GM21360 (cell line): Measurements from ENCODE around the gene FMR1.
A peak's percentile ranks its signal among the peaks of the same experiment; 100 is the strongest.

Source experiments
- ATAC-seq: cut with Tn5 transposase; IDR thresholded peaks from one replicate; pipeline ENCODE4 v1.9.1; 2021; ENCODE audit warnings: mild to moderate bottlenecking, moderate library complexity; ENCODE audit not compliant: unreplicated experiment

Gene FMR1

DNA sequence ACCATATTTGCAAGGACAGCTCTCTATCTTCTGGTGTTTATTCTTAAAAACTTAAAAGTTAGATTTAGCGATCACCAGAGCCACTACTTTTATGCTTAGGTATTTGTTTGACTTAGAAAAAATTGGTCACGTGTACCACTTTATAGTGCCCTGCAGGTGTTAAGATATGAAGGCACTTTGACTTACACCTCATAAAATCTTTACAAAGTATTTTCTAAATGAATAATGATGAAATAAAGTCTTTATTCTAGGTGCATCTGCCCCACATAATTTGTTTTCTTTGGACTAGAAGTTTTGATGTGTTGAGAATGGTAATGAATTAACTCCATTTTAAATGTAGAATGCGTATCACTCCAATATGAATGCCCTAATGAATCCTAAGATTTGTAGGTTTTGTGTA, 2.9 kb downstream of the FMR1 start:
- ATAC-seq, result no peak

DNA sequence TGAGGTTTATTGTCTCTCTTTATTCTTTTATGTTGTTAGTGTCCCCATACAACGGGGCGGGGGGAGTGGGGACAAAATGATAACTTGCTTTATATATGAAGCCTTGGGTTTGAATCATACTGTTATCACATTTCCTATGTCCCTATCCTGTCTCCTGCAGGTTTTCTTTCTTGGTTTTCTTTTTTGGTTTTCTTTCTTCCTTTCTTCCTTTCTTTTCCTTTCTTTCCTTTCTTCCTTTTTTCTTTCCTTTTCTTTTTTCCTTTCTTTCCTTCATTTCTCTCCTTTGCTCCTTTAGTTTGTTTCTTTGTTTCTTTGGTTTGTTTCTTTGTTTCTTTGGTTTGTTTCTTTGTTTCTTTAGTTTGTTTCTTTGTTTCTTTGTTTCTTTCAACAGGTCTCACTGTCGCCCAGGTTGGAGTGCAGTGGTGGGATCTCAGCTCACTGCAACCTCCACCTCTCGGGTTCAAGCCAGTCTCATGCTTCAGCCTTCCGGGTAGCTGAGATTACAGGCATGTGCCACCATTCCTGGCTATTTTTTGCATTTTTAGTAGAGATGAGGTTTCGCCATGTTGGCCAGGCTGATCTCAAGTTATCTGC, 4.8 kb downstream of the FMR1 start:
- no peak for ATAC-seq

DNA sequence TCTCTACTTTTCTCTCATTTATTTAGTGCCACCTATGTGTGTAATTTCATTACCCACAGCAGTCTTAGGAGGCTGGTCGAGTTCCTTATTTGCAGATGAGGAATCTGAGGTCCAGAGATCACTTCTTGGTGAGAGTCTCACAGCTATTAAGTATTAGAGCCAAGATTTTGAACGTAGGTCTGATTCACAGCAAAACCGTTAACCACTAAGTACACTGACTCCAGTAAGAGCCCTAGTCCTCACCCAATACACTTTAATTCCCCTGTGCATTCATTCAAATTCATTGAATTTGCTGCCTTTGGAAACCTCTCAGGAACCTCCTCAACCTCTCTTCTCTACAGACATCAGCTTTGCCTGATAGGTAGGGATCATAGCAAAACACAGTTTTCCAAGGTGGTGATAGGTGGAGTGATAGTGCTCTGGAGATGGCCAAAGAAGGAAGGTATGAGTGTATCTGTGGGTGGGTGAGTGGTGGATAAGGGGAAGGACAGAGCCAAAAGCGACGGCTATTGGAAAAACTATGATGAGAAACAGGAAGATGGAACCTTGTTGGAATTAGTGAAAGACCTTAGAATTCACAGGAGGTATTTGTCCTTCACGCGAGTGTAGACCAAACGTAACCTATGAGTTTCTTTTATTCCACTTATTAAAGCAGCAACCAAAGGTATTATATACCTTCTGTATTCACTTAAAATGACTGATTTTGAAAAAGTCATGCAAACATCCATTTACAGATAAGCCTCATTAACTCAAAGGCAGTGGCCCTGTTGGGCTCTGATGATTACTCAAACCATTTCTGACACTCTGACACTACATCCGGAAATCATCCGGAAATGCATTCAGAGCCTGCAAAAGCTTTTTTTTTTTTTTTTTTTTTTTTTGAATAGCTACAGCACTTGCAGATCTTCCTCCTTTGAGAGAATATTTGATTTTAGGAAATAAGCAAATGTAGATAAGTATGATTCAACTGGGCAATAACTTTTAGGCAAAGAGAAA, 6.3 kb downstream of the FMR1 start:
- ATAC-seq, result peak; percentile 88

DNA sequence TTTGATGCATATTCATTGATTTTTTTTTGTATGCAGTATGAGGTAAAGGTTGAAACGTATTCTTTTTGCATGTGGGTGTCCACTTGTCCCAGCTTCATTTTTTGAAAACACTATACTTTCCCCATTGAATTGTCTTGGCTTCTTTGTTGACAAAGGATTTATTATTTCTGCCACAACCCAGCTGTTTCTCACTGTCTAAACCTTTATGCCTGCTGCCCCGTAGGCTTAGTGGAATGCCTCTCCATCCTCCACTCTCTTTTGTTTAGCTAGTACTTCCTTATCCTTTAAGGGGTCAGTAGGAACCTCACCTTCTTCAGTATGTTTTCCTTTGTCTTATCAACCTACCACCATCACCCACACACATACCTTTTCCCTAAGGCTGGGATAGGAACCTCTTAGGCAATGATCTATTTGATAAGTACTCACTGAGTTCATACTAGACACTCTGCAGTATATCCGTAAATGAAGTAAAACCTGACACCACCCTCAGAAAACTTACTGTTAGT, 8.5 kb downstream of the FMR1 start:
- no peak for ATAC-seq

DNA sequence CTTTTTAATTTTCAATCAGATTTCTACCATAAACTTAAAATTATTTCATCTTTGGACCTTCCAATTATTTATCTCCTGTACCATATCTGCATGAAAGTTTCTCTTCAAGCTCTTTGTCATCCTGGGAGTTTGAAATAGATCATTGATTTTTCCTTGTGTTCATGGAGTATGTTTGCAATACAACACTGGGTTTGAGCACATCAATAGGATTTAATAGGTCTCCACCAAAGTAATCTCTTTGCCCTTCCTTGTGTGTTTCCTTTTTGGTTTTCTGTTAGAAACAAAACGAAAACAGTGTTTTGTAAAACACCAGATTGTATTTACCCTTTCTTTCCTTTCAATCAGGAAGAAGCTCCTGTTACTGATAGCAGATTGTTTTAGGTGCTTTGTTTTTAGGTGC, 11.9 kb downstream of the FMR1 start:
- ATAC-seq, result no peak

DNA sequence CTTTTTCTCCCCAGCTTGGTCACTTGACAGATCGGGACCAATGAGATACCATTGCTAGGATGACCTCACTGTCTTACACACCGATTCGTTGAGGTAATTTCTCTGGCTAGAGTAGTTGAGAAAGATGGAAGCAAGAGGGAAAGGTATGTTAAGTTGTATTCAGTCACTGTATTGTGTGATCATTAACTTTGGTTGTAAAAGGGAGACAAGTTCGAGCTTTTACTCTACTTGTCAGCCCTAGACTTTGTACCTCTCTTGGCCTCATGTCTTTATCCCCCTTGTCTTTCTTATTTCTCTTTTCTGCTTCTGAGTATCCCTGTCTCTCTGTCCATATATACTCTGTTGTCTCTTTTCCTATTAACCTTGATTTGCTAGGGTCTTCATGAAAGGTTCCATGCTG, 15.5 kb downstream of the FMR1 start:
- no peak for ATAC-seq

DNA sequence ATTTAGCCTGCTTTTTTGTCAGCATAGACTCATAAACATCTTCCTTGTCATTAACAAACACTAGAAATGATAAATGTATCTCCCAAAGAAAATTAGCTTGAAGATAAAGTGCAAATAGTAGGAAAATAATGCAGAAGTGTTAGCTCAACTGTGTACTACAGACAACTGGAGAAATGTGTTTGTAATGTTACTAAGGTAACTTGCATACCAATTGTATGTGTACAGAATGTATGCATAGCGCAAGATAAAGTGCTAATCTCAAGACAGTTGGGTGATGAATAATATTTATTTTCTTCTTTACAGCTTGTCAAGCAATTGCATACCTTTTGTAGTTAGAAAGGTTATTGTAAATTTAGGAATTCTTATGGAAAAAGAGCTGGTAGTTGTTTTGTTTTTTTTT, 22.1 kb downstream of the FMR1 start:
- ATAC-seq, result no peak

DNA sequence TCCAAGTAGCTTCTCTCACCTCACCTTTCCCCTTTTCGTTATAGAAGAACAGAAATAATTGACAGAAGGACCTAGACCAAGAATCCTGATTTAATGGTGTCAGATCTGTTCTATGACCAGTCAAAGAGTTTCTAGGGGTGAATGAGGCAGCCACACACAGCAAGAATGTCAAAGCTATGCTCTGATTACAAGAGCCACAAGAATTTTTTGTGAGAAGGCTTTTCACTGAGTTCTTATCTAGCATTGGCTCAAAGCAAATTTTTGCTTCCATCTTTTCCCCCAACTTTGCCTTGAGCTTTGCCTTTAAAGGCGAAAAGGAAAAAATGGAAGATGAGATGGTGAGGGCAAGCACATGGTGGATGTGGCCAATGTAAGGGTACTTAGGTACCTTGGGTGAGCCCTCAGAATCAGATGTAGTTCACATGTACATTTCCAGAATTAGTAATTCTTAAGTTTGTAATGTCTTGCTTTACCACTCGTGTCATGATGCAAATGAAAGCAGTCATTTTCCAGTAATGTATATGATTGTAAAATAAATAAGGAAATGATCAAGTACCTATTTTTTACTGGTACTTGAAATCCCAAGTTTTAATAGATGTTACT, 23.5 kb downstream of the FMR1 start:
- ATAC-seq, result no peak

DNA sequence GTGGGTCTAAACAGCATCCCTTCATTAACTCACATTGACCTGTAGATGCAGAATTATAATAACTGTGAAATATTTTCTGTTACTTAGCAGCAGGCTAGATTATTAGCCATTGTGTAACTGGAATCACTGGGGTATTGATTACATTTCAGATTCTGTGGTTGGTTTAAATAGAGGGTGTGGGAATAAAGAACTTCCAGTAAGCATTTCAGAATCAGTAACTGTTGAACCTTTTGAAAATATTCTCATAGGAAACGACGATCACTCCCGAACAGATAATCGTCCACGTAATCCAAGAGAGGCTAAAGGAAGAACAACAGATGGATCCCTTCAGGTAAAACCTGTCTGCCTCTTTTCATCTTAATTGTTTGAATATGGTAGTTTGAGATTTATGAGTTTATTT, 33.6 kb downstream of the FMR1 start:
- ATAC-seq, result no peak

DNA sequence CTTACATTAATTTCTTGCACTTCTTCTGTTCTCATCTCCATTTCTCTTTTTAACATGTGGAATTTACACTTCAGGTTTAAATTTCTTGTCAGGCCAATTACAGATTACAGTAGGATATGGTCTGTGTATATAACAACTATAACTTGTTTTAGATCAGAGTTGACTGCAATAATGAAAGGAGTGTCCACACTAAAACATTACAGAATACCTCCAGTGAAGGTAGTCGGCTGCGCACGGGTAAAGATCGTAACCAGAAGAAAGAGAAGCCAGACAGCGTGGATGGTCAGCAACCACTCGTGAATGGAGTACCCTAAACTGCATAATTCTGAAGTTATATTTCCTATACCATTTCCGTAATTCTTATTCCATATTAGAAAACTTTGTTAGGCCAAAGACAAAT, 36.8 kb downstream of the FMR1 start:
- ATAC-seq, result no peak

DNA sequence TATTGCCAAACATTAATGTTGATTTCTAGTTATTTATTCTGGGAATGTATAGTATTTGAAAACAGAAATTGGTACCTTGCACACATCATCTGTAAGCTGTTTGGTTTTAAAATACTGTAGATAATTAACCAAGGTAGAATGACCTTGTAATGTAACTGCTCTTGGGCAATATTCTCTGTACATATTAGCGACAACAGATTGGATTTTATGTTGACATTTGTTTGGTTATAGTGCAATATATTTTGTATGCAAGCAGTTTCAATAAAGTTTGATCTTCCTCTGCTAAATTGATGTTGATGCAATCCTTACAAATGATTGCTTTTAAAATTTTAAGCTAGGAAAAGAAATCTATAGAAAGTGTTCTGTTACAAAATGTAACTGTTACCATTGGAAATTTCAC, 38.6 kb downstream of the FMR1 start:
- ATAC-seq, result no peak

DNA sequence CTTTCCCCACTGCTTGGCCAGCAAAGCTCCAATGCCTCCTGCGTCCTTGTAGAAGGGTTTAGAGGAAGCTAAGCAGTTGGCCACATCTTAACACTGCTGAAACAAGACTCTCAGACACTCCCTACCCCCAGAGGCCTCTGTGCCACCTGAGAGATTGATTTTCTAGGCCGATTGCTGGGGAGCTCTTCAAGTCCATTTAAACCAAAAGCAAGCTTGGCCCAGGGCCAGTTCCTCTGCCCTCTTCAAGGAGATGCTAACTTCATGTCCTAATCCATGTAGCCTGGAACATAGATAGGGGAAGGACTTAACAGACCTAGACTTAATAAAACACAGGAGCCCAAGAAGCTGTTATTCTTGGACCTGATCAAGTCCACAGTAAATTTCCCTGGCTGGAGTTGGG, 42.3 kb downstream of the FMR1 start:
- ATAC-seq, result no peak

DNA sequence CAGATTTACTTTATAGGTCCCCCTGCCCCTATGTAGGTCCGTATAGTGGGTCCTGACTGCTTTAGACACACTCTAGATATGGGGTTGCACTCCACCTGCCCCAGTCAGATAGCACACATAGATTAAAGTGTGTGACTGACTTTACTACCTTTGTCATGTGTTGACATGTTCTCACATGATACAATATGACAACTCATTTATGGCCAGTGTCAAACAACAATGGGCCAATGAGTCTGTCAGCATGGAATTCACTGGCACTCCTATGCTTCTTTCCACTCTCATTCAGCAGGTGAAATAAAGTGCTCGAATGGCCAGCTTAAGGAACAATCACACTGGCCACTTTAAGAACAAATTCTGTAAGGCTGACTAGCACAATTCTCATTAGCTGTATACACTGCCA, 45.6 kb downstream of the FMR1 start:
- ATAC-seq, result no peak

DNA sequence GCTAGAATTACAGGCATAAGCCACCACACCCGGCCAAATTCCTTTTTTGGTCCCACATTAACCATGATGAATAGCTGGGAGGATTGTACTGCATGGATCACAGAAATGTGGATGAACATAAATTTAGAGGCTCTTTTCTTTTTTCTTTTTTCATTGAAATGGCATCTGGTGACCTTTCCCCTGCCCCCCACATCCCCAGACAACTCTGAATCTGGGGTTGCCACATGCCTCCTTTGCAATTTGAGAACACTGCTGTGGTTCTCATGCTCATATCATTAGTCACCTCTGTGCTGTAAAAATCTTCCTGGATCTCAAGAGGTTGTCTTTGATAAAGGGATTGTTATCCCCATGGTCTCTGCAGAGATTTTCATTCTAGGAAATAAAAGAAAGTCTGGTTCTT, 46.6 kb downstream of the FMR1 start:
- no peak for ATAC-seq

DNA sequence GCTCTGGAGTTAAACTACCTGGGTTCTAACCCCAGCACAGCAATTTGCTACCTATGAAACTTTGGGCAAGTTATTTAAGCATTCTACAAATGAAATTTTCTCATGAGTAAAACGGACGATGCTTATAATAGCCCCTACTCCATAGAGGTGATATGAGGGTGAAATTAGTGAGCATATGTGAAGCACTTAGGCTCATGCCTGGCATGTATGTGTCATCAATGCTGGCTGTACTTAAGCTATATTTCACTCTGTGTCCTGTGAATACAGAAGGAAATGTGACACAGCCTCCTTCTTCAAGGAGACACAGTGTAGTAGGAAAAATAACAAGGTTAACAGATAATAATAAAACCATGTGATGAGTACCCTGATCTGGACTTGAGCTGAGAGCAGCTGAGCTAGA, 49.0 kb downstream of the FMR1 start:
- ATAC-seq, result no peak

DNA sequence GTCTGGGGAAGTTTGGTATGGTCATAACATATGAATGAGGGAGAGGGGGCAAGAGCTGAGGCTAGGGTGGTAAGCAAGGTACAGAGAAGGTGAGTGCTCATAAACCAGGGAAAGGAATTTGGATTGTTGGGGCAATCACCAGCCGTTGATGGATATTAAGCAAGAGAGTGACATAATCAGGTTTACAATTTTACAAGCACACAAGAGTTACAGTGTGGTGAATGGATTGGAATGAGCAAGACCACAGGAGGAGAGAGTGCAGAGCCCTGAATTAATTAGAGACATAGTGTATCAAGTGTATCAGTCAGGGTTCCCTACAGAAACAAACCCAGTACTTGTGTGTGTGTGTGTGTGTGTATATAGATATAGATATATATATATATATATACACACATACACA, 50.8 kb downstream of the FMR1 start:
- ATAC-seq, result no peak

DNA sequence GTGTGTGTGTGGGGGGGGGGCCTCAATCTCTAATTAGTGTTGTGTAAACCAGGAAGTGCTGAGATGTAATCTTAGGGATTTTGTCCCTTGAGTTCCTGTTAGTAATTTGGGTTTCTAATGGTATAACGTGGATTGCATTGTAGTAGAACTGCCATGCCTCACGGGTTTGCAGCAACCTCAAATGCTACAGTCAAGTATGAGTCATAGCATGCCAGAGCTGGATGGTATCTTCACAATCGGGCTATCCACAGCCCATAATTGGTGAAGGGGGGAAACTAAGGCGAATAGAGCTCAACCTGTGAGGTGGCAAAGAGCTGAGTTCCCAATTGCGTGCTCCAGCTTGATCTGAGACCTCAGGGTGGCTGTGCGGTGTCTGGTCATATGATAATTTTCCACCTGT, 67.2 kb downstream of the FMR1 start:
- no peak for ATAC-seq

DNA sequence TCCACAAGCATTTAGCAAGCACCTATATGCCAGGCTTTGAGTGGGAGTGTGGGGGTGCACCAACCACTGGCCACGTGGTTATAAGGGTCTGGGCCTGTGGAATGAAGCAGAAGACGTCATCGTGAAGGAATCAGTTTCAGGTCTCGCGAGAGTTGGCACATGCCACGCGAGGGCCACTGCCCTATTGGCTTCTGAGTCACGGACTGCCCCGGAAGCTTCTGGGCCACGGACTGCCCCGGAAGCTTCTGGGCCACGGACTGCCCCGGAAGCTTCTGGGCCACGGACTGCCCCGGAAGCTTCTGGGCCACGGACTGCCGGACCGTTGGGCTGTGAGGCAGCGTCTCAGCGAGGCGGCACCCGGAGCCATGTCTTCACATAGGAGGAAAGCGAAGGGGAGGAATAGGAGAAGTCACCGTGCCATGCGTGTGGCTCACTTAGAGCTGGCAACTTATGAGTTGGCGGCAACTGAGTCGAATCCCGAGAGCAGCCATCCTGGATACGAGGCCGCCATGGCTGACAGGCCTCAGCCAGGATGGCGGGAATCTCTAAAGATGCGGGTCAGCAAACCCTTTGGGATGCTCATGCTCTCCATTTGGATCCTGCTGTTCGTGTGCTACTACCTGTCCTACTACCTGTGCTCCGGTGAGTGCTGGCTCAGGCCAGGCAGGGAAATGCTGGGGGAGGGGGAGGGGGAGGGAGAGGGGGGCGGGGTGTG, 69.5 kb downstream of the FMR1 start, which contains the start of gene FMR1NB:
FMR1NB (plus strand) TSS at position 300 of the 715 bp plus-strand sequence; CDS start at position 366, 66 bp downstream.
- no peak for ATAC-seq
